ENCODE data around the gene FOSB. TPM values are rescaled to one million over a fixed set of nuclear protein-coding genes. Genes with fewer than 3 reads are reported as not detected.

FOSB gene
- total RNA-seq, 1 experiment from 2014 or later = 2.3 TPM

- no peak for TF ChIP-seq E2F1 (CRISPR knock-in tag; IDR thresholded peaks at IDR 0.05)
These were observed 49.4 kb downstream of the FOSB start (continued) for GRCh38 chr19:45517238-45517637.

GRCh38 chr19:45517641-45518468, 50.1 kb downstream of the FOSB start:
- Mint-ChIP-seq H3K9me3 (no peaks in the 10 kb centered on the region), H3K4me1 (peaks cover 9% of the 10 kb centered on the region), H3K4me3 (no peak overlapping the region), H3K27me3 (ENCODE audit: low read depth) (no peaks in the 10 kb centered on the region), H3K36me3 (peaks cover 24% of the 10 kb centered on the region), H3K27ac (no peak overlapping the region; the same call in 1 of the 2 replicates)
- DNase-seq (ENCODE audit: low spot score) (no peak), ATAC-seq (no peak)
- ChIA-PET POLR2A (no interaction called here), CTCF (interaction anchor here (1.2 kb wide), 1 partner anchor 41 kb away, joined by 3 read pairs; no protein-coding TSS in a partner anchor)
- TF ChIP-seq CREM (CRISPR knock-in tag; IDR thresholded peaks at IDR 0.05) (no peak), ZNF138 (CRISPR knock-in tag; conservative IDR thresholded peaks at IDR 0.05) (no peak), ETV6 (CRISPR knock-in tag; IDR thresholded peaks at IDR 0.05) (no peak), ZSCAN18 (CRISPR knock-in tag; IDR thresholded peaks at IDR 0.05) (no peak), ZNF232 (CRISPR knock-in tag; IDR thresholded peaks at IDR 0.05) (no peak), SOX15 (CRISPR knock-in tag; IDR thresholded peaks at IDR 0.05) (no peak), ZNF317 (CRISPR knock-in tag; IDR thresholded peaks at IDR 0.05; ENCODE audit: borderline replicate concordance, low read depth) (no peak), FOXP4 (CRISPR knock-in tag; IDR thresholded peaks at IDR 0.05) (no peak), ATF1 (CRISPR knock-in tag; IDR thresholded peaks at IDR 0.05) (no peak), NFATC4 (CRISPR knock-in tag; IDR thresholded peaks at IDR 0.05) (no peak), HMGA2 (CRISPR knock-in tag; IDR thresholded peaks at IDR 0.05) (no peak), PRRX2 (CRISPR knock-in tag; IDR thresholded peaks at IDR 0.05) (no peak), ZNF121 (CRISPR knock-in tag; IDR thresholded peaks at IDR 0.05) (no peak), ZNF512 (CRISPR knock-in tag; IDR thresholded peaks at IDR 0.05; ENCODE audit: borderline replicate concordance) (no peak)

- CTCF ChIA-PET = interaction anchor here (1.2 kb wide), 1 partner anchor 40 kb away, joined by 3 read pairs; no protein-coding TSS in a partner anchor
- no peak for ATAC-seq
These were observed 50.7 kb downstream of the FOSB start for GRCh38 chr19:45518469-45518826.

More at GRCh38 chr19:45518469-45518826, 50.7 kb downstream of the FOSB start:
- Mint-ChIP-seq H3K36me3 (peaks cover 24% of the 10 kb centered on the region), H3K9me3 (no peaks in the 10 kb centered on the region), H3K4me3 (no peak overlapping the region), H3K27me3 (ENCODE audit: low read depth) (no peaks in the 10 kb centered on the region), H3K27ac (no peak overlapping the region), H3K4me1 (peaks cover 9% of the 10 kb centered on the region)
- no peak for DNase-seq (ENCODE audit: low spot score)
- POLR2A ChIA-PET = no interaction called here
- TF ChIP-seq TEAD4 (CRISPR knock-in tag; IDR thresholded peaks at IDR 0.05) = no peak
- TF ChIP-seq CBFB (CRISPR knock-in tag; IDR thresholded peaks at IDR 0.05; ENCODE audit: low read depth) = no peak
- TF ChIP-seq GABPB1 (CRISPR knock-in tag; IDR thresholded peaks at IDR 0.05) = no peak
- TF ChIP-seq PRDM15 (CRISPR knock-in tag; IDR thresholded peaks at IDR 0.05) = no peak
- no peak for TF ChIP-seq NR2C2 (CRISPR knock-in tag; IDR thresholded peaks at IDR 0.05)
- TF ChIP-seq ETV6 (CRISPR knock-in tag; IDR thresholded peaks at IDR 0.05) = no peak
- TF ChIP-seq ZNF121 (CRISPR knock-in tag; IDR thresholded peaks at IDR 0.05) = no peak
